Loucy (cell line): ENCODE results near the gene C10orf67.

Experiments used
- H2AFZ ChIP-seq: fragments of 200-600 bp; sonication (generic); 2 replicates; pipeline ENCODE4 v1.6.0; 2016; ENCODE audit warnings: antibody characterized with exemption, mild to moderate bottlenecking, low read length, moderate library complexity
- H3F3A ChIP-seq: fragments of 200-600 bp; 2 replicates; pipeline ENCODE4 v1.6.0; 2016; ENCODE audit warnings: antibody characterized with exemption, low read depth, mild to moderate bottlenecking
- H3K27me3 ChIP-seq: fragments of 200-600 bp; sonication (generic); 2 replicates; pipeline ENCODE4 v1.6.1; 2014; ENCODE audit warnings: low read length, mild to moderate bottlenecking; ENCODE audit not compliant: insufficient read depth, poor library complexity, severe bottlenecking
- H3K36me3 ChIP-seq: fragments of 200-600 bp; sonication (generic); 2 replicates; pipeline ENCODE4 v1.6.1; 2016; ENCODE audit warnings: low read length; ENCODE audit not compliant: insufficient read depth
- H3K4me1 ChIP-seq: fragments of 200-600 bp; sonication (generic); 2 replicates; pipeline ENCODE4 v1.5.1; 2014; ENCODE audit warnings: low read length, mild to moderate bottlenecking; ENCODE audit not compliant: insufficient read depth, poor library complexity, severe bottlenecking
- H3K4me2 ChIP-seq: fragments of 200-600 bp; sonication (generic); 2 replicates; pipeline ENCODE4 v1.6.0; 2014; ENCODE audit warnings: antibody characterized with exemption, low read length, low read depth, mild to moderate bottlenecking; ENCODE audit not compliant: poor library complexity, severe bottlenecking
- H3K4me3 ChIP-seq: fragments of 200-600 bp; sonication (generic); 2 replicates; pipeline ENCODE4 v1.5.1; 2014; ENCODE audit warnings: low read length, mild to moderate bottlenecking, mixed read lengths; ENCODE audit not compliant: poor library complexity, severe bottlenecking
- H3K79me2 ChIP-seq: fragments of 200-600 bp; sonication (generic); 2 replicates; pipeline ENCODE4 v1.6.1; 2014; ENCODE audit warnings: low read length; ENCODE audit not compliant: insufficient read depth
- H3K9ac ChIP-seq: fragments of 200-600 bp; sonication (generic); 2 replicates; pipeline ENCODE4 v1.6.0; 2014; ENCODE audit warnings: mild to moderate bottlenecking, low read depth, low read length, moderate library complexity; ENCODE audit not compliant: poor library complexity, severe bottlenecking
- H3K9me2 ChIP-seq: fragments of 200-600 bp; sonication (generic); replicated peaks from 2 replicates; pipeline ENCODE4 v1.6.1; 2016; ENCODE audit warnings: low read depth, low read length, mixed read lengths
- H3K9me3 ChIP-seq: fragments of 200-600 bp; sonication (generic); 2 replicates; pipeline ENCODE4 v1.6.1; 2014; ENCODE audit warnings: mild to moderate bottlenecking, antibody characterized with exemption, low read length, low read depth; ENCODE audit not compliant: insufficient read depth
- H4K20me1 ChIP-seq: fragments of 200-600 bp; sonication (generic); 2 replicates; pipeline ENCODE4 v1.6.0; 2014; ENCODE audit warnings: antibody characterized with exemption, low read length, mild to moderate bottlenecking; ENCODE audit not compliant: insufficient read depth, poor library complexity, severe bottlenecking
- CTCF ChIP-seq: fragments of 200-600 bp; sonication (generic); conservative IDR thresholded peaks from 2 replicates; pipeline ENCODE4 v1.5.1; 2014; ENCODE audit warnings: mild to moderate bottlenecking, antibody characterized with exemption, low read length
- EZH2phosphoT487 ChIP-seq: fragments of 200-600 bp; IDR thresholded peaks from 2 replicates; pipeline ENCODE4 v1.6.1; 2018; ENCODE audit warnings: antibody characterized with exemption, mild to moderate bottlenecking, moderate library complexity, borderline replicate concordance

C10orf67 gene

GRCh38 chr10:23338155-23338828 lies 6.3 kb downstream of the C10orf67 start:
- Histone ChIP-seq H3K27me3 (no peaks in the 10 kb centered on the region), H3K4me3 (no peak overlapping the region), H3K79me2 (no peaks in the 10 kb centered on the region), H3K9ac (no peak overlapping the region), H3F3A (no peaks in the 10 kb centered on the region), H3K4me2 (no peak overlapping the region), H3K9me2 (no peaks in the 10 kb centered on the region), H3K9me3 (no peaks in the 10 kb centered on the region), H3K36me3 (no peaks in the 10 kb centered on the region), H3K4me1 (peaks cover 11% of the 10 kb centered on the region), H2AFZ (no peak overlapping the region), H4K20me1 (no peaks in the 10 kb centered on the region)
- TF ChIP-seq CTCF (no peak), EZH2phosphoT487 (no peak)

- H3K4me2 ChIP-seq, result no peak overlapping the region
- H3F3A ChIP-seq, result no peaks in the 10 kb centered on the region
- H3K9ac ChIP-seq, result no peak overlapping the region
- no peak overlapping the region for H2AFZ ChIP-seq
- H3K27me3 ChIP-seq, result no peaks in the 10 kb centered on the region
- no peaks in the 10 kb centered on the region for H4K20me1 ChIP-seq
- H3K79me2 ChIP-seq, result no peaks in the 10 kb centered on the region
- no peak for TF ChIP-seq EZH2phosphoT487
- TF ChIP-seq CTCF, result no peak
- H3K4me1 ChIP-seq, result peaks cover 11% of the 10 kb centered on the region
- H3K4me3 ChIP-seq, result no peak overlapping the region
- H3K9me2 ChIP-seq, result no peaks in the 10 kb centered on the region
- no peaks in the 10 kb centered on the region for H3K9me3 ChIP-seq
- no peaks in the 10 kb centered on the region for H3K36me3 ChIP-seq
These were observed 7.0 kb downstream of the C10orf67 start for GRCh38 chr10:23337616-23338015.

GRCh38 chr10:23331567-23332301 lies 12.9 kb downstream of the C10orf67 start:
- H3K4me3 ChIP-seq, result no peak overlapping the region
- H3K9me2 ChIP-seq, result no peaks in the 10 kb centered on the region

More at GRCh38 chr10:23331567-23332301, 12.9 kb downstream of the C10orf67 start:
- no peaks in the 10 kb centered on the region for H3K27me3 ChIP-seq
- no peaks in the 10 kb centered on the region for H3K9me3 ChIP-seq
- no peaks in the 10 kb centered on the region for H4K20me1 ChIP-seq
- H3K36me3 ChIP-seq, result no peaks in the 10 kb centered on the region
- no peak overlapping the region for H2AFZ ChIP-seq
- H3K4me2 ChIP-seq, result no peak overlapping the region
- H3K4me1 ChIP-seq, result no peaks in the 10 kb centered on the region
- no peaks in the 10 kb centered on the region for H3K79me2 ChIP-seq
- TF ChIP-seq EZH2phosphoT487 (no peak), CTCF (no peak)
- no peaks in the 10 kb centered on the region for H3F3A ChIP-seq
- no peak overlapping the region for H3K9ac ChIP-seq
